HTERT RPE-1 (cell line): ENCODE measurements around the gene OR2W3.
"Not testable (repeated sequence)": the region's sequence is repeated elsewhere in the genome, so short reads cannot be mapped to it uniquely, and the experiment has no call there.

ENCODE experiments used
- in situ Hi-C: fragments of 300-500 bp; cut with MboI; formaldehyde crosslinking; loops from 4 replicates; pipeline ENCODE4 v1.14.3; 2020; ENCODE audit warnings: low sequenced_read_pairs

Gene OR2W3

DNA sequence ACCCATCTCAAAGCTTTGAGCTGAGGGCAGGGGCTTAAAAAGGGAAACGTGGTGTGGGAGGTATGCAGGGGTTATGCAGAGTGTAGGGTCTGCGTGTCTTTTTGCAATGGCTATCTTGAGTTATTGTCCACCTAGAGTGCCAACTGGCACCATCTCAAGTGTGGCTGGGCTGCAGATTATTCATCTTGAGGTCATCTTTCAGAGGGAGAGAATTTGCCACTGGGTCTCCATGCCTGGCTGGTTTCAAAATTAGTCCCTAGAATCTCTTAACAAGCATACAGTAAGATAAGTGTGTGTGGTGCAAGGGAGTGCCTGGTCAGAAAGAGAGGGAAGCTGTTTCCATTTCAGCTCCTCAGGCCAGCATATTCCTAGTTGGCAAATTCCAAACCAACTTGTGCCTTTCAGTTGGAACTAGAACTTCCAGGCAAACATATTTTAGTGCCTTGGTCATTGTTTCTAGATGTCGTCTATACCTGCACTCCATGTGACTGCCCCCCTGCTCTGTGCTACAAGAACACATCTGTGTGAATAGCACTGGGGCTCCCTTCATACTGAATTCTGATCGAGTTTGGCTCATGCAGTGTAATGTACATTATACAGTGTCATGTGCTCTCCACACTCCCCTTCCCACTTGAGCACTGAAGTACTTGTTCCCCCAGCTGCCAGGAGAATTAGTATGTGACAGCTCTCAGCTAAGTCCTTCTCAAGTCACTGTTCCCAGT, 19.7 kb downstream of the OR2W3 start:
- in situ Hi-C loops, result no loop called here

DNA sequence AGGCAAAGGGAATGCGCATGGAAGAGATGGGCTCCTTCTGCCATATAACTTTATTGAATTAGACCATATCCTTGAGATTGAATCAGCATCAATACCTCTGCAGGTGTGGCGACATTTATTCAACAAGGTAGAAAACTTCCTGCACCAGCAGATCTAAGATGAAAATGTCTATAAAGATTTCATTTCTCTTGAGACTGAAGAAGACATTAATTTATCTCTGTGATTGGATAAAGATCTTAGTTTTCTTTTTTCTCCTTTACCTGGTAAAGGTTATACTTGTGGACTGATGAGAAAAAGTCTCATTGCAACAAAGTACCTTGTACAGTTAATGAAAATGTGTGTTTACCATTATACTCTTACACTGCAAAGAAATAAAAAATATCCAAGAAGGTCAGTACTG, 24.6 kb downstream of the OR2W3 start, which contains the start of gene OR2T8:
Gene OR2T8, plus strand, starts transcription at position 301 of the 400 bp plus-strand sequence. CDS start 766 bp downstream, outside the sequence.
- in situ Hi-C loops, result no loop called here

DNA sequence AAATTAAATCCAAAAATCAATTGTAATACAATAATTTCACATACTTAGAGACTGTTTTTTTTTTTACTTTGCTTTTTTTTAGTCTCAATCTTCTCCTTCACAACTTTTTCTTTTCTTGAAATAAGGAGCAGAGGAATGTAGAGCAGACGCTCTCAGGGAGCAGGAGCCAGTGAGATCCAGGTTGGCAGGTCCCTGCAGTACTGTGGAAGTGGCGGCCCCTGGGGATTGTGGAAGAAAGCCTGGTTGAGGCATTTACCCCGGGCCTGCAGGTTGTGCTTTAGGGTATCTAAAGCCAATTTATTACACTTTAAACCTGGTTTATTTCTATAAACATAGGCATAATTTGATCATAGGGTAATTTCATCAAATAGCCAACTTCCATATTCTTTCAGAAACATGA, 28.6 kb downstream of the OR2W3 start:
- in situ Hi-C loops, result no loop called here

DNA sequence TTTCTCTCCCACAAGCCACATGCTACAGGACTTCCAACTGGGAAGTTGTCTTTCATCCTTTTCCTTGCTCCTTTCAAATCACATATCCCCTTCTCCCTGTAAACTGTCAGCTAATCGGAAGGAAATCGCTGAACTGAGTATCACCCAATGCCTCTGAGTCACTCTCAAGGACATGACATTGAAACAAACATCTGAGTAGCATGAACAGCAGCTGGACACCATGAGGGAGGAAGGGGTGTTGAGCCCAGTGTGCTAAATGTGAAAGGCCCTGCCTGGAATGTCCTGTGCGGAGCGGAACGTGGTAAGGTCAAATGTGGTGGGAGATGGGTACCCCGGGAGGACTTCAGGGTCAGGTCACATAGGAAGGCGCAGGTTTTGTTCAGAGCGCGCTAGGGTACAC, 29.5 kb downstream of the OR2W3 start, which contains the start of gene OR2AJ1:
Gene OR2AJ1, plus strand, starts transcription at position 22 of the 400 bp plus-strand sequence. CDS start 8,880 bp downstream, outside the sequence.
- in situ Hi-C loops, result no loop called here

DNA sequence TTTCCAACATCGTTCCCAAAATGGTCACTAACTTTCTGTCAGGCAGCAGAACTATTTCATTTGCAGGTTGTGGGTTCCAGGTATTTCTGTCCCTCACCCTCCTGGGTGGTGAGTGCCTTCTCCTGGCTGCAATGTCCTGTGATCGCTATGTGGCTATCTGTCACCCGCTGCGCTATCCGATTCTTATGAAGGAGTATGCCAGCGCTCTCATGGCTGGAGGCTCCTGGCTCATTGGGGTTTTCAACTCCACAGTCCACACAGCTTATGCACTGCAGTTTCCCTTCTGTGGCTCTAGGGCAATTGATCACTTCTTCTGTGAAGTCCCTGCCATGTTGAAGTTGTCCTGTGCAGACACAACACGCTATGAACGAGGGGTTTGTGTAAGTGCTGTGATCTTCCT, 38.6 kb downstream of the OR2W3 start:
- in situ Hi-C loops, result no loop called here

DNA sequence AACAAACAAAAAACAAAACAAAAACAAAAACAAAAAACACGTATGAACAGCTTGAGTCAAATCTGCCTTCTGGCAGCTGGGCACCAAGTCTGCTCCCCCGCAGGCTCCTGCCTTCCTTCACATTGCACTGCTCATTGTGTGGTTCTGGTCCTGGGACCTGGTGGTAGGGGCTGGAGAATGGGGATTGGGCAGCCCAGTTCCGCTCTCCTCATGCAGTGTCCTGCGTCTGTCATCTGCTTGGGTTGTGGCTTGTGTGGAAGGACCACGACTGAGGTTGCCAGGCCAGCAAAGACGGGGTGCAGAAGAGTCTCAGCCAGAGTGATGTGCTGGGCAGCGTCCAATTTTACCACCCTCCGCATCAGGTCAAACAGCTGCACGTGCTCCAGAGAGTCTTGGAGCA, 40.4 kb downstream of the OR2W3 start:
- in situ Hi-C loops, result no loop called here

DNA sequence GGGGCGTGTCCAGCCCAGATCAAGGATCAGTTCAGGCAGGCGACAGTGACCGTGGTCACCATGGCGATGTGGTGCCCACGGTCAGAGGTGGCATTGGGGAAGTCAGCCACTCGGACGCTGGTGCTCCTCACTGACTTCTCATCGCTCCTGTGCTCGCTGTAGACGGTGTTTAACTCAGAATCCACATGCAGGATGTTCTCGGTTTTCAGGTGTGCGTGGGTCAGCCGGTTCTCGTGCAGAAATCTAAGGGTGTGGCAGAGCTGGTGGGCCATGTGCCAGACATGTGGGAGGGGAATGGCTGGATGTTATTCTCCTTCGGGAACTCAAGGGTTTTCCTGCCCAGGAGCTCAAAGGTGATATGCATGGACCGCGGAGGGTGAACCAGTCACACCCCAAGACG, 41.0 kb downstream of the OR2W3 start:
- in situ Hi-C loops, result no loop called here

DNA sequence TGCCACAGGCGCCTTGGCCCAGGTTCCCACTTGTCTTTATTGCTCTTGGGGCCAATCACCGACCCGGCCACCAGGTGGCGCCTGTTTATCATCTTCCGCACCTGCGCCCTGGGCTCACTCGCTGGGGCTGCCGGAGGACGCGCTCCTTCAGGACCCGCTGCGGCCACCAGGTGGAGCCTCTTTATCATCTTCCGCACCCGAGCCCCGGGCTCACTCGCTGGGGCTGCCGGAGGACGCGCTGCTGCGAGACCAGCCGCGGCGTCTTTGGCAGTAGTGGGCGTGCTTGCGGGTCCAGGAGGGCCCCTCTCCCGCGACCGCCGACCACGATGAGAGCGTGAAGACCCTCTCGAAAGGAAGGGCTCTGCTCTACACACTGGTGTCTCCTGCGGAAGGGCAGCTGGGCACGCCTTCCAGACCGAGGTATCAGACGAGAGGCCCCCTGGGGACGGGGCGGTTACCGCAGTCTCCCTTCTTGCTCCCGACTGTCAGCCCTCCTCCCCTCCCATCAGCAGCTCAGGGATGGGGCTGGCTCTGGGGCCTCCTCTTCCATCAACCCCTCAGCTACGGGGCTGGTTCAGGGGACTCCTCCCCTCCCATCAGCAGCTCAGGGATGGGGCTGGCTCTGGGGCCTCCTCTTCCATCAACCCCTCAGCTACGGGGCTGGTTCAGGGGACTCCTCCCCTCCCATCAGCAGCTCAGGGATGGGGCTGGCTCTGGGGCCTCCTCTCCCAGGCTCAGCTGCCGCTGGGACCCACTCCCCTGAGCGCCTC, 41.8 kb downstream of the OR2W3 start:
- in situ Hi-C loops, result not testable (repeated sequence)

DNA sequence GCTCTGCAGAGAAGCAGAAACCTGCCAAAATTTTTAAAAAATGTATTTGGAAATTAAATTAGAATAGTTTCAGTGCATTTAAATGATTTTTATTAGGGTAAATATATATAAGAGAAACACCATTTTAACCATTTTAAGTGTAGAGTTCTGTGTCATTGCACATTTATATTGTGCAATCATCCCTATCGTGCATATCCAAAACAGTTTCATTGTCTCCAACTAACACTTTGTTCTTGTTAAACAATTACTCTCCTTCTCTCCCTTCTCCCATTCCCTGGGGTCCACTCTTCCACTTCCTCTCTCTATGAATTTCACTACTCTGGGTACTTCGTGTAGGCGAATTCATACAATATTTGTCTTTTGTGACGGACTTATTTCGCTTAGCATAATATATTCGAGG, 47.2 kb downstream of the OR2W3 start:
- in situ Hi-C loops, result no loop called here
